Stimulated activated naive CD8-positive, alpha-beta T cell treated with anti-CD3 and anti-CD28 coated beads, Interleukin-15, Interleukin-2, amounts not matched to agents 100 U/mL and 50 U/mL, for 24 hours (primary cell): ENCODE measurements around the gene ZRSR2.
"Not testable (repeated sequence)": the region's sequence is repeated elsewhere in the genome, so short reads cannot be mapped to it uniquely, and the experiment has no call there.

Source experiments
- ATAC-seq: fragments of 150-1000 bp; cut with Tn5 transposase; one replicate; pipeline ENCODE4 v1.10.0; 2021
- DNase-seq: peaks from one replicate; pipeline ENCODE4 v3.0.0; 2021

The ZRSR2 gene

GRCh38 chrX:15789979-15790768 lies at the start of gene ZRSR2:
Gene ZRSR2, plus strand, starts transcription at chrX:15790484. Its CDS starts 12 bp downstream, at chrX:15790496.
- DNase-seq = peak; percentile 83
- peak; percentile 94 for ATAC-seq

- ATAC-seq = no peak
- no peak for DNase-seq
Observed at GRCh38 chrX:15744181-15744867, 46.0 kb upstream of the ZRSR2 start.

- no peak for ATAC-seq
- no peak for DNase-seq
Observed at GRCh38 chrX:15745179-15745578, 45.1 kb upstream of the ZRSR2 start.

GRCh38 chrX:15746651-15747050 lies 43.6 kb upstream of the ZRSR2 start:
- not testable (repeated sequence) for DNase-seq, ATAC-seq

GRCh38 chrX:15747626-15748173 lies 42.6 kb upstream of the ZRSR2 start:
- ATAC-seq (no peak), DNase-seq (no peak)

- DNase-seq (no peak), ATAC-seq (no peak)
Observed at GRCh38 chrX:15748841-15749240, 41.4 kb upstream of the ZRSR2 start.

- ATAC-seq (no peak), DNase-seq (no peak)
Observed at GRCh38 chrX:15749642-15750610, 40.4 kb upstream of the ZRSR2 start.

- ATAC-seq = peak; percentile 29
- DNase-seq = no peak
Observed at GRCh38 chrX:15750611-15751154, 39.6 kb upstream of the ZRSR2 start.

GRCh38 chrX:15751155-15751819 lies 39.0 kb upstream of the ZRSR2 start:
- peak; percentile 88 for ATAC-seq
- DNase-seq = no peak

GRCh38 chrX:15755091-15755490 lies 35.2 kb upstream of the ZRSR2 start:
- no peak for DNase-seq
- no peak for ATAC-seq

- ATAC-seq (no peak), DNase-seq (no peak)
Observed at GRCh38 chrX:15758140-15758539, 32.1 kb upstream of the ZRSR2 start.

- ATAC-seq, DNase-seq: not testable (repeated sequence)
Observed at GRCh38 chrX:15759886-15760285, 30.4 kb upstream of the ZRSR2 start.

GRCh38 chrX:15761564-15762191 lies 28.6 kb upstream of the ZRSR2 start:
- DNase-seq (peak; percentile 21), ATAC-seq (no peak)

GRCh38 chrX:15769300-15769954 lies 20.9 kb upstream of the ZRSR2 start:
- no peak for ATAC-seq

GRCh38 chrX:15781961-15782699 lies 8.2 kb upstream of the ZRSR2 start:
- DNase-seq = peak; percentile 17
- ATAC-seq = peak; percentile 55

More at GRCh38 chrX:15769300-15769954, 20.9 kb upstream of the ZRSR2 start:
- no peak for DNase-seq

- DNase-seq = no peak
- ATAC-seq = no peak
Observed at GRCh38 chrX:15785176-15785750, 5.0 kb upstream of the ZRSR2 start.

GRCh38 chrX:15786915-15787314 lies 3.4 kb upstream of the ZRSR2 start:
- DNase-seq (no peak), ATAC-seq (no peak)

- ATAC-seq = no peak
- no peak for DNase-seq
Observed at GRCh38 chrX:15790769-15791290, 546 bp downstream of the ZRSR2 start.

- no peak for DNase-seq
- ATAC-seq = no peak
Observed at GRCh38 chrX:15797707-15798106, 7.4 kb downstream of the ZRSR2 start.
